Stimulated activated CD4-positive, alpha-beta T cell treated with anti-CD3 and anti-CD28 coated beads, Interleukin-15, amount 100 ng/mL, for 48 hours (primary cell): ENCODE data around the gene MRM1.
A peak's percentile ranks its signal among the peaks of the same experiment; 100 is the strongest.
"Not testable (repeated sequence)": the region's sequence is repeated elsewhere in the genome, so short reads cannot be mapped to it uniquely, and the experiment has no call there.

Source experiments
- DNase-seq, 2 donors: peaks; one replicate each; pipeline ENCODE4 v3.0.0-alpha.2; 2020; ENCODE audit warnings: low read depth in 2 of 2

Gene MRM1

DNA sequence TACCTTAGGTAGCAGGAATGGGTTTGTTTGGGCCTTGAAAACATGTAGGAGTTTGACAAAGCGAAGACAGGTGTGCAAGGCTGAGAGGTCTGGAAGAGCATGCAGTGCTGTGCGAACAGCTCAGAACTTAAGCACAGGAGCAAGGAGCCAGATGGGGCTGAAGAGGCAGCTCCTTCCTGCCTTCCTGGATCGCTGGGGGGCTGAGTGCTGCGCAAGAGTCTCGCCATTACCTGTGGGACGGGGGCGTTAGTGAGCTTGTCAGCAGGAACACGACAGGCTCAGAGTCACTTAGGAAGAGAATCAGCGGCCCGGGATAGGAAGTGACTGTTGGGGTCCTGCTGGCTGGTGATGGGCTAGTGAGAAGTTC, 464 bp upstream of the MRM1 start:
- DNase-seq, result no peak

DNA sequence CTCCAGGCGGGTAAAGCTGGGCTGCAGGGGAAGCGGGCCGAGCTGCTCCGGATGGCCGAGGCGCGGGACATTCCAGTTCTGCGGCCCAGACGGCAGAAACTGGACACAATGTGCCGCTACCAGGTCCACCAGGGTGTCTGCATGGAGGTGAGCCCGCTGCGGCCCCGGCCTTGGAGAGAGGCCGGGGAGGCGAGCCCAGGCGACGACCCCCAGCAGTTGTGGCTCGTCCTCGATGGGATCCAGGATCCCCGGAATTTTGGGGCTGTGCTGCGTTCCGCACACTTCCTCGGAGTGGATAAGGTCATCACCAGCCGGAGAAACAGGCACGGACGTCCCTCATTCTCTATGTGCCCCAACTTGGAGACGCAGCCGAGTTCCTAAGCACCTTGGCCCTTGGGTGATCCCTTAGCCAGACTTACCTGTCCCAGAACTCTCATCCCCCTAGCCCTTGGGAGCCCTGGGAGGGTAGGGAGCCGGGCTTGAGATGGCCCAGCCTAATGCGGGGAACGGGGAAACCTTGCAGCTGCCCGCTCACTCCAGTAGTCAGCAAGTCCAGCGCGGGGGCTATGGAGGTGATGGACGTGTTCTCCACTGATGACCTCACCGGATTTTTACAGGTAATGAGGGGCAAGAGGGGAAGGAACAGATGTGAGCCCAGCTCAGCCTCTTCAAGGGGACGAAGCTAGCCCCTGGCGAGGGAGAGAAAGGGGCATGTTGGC, 806 bp downstream of the MRM1 start:
- no peak for DNase-seq

DNA sequence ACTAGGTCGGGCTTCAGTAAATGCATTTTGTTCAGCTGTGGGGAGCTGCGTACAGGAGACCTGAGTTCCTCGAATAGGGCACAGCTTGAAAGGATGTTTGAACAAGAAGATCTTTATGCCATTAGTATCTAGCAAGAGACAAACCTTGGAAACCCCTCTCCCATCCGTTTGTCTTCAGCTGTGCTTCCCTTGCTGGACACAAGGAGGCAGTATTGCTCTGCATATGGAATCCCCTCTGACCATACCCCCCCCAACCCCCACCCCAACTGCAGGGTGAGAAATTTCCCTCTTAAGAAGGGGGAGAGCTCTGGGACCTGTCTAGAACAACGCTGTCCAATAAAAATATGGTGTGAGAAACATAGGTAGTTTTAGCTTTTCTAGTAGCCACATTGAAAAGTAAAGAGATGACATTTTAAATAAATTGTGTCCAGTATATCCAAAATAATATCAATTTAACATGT, 1.6 kb downstream of the MRM1 start:
- DNase-seq, result peak; percentile 59 to 64

DNA sequence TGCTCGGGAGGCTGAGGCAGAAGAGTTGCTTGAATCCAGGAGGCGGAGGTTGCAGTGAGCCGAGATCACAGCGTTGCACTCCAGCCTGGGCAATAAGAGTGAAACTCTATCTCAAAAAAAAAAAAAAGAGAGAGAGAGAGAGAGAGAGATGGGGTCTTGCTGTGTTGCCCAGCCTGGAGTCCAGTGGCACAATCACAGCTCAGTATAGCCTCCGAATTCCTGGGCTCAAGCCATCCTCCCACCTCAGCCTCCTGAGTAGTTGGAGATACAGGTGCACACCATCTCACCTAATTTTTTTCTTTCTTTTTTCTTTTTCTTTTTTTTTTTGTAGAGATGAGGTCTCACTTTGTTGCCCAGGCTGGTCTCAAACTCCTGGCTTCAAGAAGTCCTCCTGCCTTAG, 3.6 kb downstream of the MRM1 start:
- not testable (repeated sequence) for DNase-seq

DNA sequence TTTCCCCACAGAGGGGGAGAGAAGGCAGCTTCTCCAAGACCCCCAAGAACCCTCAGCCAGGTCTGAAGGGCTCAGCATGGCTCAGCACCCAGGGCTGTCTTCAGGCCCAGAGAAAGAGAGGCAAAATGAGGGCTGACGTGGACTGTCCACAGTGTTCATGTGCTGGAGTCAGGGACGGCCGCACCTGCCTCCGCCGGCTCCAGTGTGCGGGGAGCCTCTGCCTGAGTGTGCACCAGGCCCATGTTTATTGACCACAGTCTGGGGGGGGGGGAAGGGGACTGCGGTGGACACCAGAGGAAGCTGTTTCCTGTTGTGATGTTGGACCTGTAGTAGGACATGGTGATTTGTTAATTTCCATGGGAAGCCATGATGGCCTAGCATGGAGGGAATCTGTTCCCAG, 6.9 kb downstream of the MRM1 start:
- DNase-seq, result no peak

DNA sequence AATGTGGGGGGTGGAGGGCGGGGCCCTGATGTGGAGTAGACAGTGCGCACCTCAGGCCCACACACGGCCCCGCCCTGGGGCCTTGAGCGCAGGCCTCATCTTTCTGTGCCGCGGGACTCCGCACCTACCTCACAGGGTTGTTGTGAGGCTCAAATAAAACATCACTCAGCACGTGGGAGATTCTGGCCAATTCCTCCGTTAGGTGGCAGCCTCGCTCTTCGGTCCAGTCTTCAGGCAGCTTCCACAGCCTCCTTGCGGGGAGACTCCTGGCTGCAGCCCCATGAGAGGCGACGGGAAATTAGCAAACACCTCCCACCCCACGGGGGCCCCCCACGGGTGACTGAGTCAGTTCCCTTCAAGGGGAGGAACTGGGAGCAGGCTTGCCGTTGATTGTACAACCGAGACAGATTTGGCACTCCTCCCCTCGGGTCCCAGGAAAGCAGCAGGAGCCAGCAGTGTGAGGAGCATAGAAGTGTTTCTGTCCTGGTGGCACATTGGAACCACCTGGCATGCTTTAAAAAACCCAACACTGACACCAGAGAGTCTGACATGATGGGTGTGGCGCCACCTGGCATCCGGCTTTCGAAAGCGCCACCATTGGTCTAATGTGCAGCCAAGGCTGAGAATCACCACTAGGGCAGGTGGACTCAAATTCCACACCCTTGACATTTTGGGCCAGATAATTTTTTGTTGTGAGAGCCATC, 7.6 kb downstream of the MRM1 start:
- DNase-seq, result no peak

DNA sequence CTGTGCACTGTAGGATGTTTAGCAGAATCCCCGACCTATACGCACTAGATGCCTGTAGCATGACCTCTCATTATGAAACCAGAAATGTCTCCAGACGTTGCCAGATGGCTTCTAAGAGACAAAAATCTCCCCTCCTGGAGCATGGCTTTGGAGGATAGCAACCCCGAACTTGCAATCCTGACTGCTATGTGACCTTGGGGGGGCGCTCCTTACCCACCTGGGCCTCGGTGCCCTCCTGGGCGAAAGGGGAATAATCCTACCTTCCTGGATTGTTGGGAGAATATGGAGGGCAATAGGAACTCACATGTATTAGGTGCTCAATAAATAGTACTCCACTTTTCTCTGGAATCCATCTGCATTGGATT, 8.1 kb downstream of the MRM1 start:
- DNase-seq, result no peak

DNA sequence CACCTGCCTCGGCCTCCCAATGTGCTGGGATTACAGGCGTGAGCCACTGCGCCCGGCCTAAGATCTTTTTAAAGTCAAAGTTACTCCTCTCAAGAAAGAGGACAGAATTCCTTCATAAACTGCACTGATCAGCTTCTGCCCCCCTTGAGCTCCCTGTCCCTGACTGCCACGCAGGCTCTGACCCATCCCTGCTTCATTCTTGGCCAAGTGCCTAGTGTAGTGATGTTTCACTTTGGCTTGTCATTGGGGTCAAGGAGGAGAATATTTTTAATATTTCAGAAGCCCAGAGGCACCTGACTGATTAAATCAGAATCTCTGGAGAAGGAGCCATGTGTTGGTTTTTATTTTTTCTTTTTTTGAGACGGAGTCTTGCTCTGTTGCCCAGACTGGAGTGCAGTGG, 9.1 kb downstream of the MRM1 start:
- DNase-seq, result no peak

DNA sequence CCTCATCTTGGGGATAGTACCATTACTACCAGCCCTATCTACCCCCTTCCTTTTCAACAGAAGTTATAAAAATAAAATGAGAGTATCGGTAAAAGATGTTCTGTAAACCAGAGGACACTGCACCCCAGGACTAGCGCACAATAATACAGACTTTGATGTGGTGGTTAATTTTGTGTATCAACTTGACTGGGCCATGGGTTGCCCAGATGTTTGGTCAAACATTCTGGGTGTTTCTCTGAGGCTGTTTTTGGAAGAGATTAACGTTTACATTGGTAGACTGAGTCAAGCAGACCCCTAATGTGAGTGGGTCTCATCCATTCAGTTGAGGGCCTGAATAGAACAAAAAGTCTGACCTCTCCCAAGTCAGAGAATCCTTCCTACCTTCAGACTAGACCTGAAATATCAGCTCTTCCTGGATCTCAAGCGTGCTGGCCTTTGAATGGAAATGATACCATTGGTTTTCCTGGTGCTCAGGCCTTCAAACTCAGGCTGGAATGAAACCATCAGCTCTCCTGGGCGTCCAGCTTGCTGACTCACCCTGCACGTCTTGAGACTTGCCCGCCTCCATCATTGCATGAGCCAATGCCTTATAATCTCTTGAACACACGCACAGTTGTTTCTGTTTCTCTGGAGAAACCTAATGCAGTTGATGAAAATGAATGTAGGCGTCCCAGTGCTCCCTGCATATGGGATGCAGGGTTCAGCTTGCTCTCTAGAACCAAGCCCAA, 10.1 kb downstream of the MRM1 start:
- no peak for DNase-seq

DNA sequence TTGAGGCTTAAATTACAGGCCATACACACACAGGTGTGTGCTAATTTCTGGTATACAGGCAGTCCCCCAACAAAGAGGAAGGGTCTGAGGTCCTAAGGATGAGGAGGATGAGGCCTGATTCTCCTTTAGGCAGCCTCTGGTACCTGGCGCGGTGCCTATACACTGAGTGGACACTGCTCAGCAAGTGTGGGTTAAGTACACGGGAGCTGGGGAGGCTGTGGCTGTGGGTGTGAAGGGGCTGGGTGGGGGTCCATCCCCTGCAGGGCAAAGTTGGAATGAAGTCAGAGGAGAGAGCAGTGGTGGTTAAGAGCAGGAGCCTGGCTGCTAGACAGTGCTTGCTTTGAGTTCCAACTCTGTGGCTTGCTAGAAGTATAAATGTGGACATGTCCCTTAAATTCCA, 10.9 kb downstream of the MRM1 start:
- no peak for DNase-seq

DNA sequence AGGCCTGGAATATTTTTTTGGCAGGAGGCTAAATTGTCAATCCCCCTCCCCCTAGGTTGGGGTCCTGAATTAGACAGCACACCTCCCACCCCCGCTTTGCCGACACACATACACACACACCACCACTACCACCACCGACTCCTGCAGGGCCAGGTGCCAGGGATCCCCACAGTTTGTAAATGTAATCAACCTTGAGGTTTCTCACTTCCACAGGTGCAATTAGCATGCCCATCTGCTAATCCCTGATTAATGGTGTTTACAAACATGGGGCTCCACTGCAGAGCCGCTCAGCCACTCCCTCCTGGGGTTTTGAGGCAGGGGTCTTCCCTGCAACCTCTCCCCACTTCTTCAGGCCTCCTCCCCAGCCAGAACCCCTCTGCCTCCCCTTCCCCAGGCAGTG, 11.8 kb downstream of the MRM1 start:
- DNase-seq, result no peak

DNA sequence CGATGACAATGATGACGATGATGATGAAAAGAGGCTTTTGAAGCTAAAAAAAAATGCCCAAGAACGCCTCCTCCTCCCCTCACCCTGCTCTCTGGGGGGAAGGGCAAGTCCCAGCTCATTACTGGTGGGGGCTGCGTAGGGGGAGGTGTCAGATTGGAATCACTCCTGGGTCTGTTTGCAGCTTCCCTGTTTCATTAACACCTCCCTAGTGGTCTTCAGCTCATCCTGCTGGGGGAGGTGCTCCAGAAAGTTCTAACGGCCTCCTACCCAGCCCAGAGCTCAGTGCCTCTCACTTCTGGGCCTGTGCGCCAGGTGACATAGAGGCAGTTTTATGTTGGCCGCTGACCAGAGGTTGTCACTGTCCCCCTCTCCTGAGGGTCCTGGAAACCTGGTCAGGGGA, 12.7 kb downstream of the MRM1 start:
- DNase-seq, result no peak

DNA sequence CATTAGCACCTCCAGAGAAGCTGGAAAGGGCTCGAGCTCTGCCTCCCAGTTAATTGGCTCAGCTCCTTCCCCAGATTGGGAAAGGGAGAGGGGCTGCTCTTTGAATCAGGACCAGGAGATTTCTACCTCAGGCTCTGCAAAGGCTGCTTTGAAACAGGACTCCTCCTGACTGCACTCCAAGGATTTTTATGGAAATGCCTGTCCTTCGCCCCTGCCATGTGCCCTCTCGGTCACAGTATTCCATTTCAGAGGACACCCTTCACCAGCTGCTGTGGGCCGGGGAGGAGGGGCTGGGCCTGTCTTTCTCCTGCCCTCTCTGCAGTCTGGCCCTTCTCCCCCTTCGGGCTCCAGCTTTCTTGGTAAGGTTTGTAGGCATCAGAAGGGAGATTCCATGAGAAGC, 13.6 kb downstream of the MRM1 start:
- no peak for DNase-seq

DNA sequence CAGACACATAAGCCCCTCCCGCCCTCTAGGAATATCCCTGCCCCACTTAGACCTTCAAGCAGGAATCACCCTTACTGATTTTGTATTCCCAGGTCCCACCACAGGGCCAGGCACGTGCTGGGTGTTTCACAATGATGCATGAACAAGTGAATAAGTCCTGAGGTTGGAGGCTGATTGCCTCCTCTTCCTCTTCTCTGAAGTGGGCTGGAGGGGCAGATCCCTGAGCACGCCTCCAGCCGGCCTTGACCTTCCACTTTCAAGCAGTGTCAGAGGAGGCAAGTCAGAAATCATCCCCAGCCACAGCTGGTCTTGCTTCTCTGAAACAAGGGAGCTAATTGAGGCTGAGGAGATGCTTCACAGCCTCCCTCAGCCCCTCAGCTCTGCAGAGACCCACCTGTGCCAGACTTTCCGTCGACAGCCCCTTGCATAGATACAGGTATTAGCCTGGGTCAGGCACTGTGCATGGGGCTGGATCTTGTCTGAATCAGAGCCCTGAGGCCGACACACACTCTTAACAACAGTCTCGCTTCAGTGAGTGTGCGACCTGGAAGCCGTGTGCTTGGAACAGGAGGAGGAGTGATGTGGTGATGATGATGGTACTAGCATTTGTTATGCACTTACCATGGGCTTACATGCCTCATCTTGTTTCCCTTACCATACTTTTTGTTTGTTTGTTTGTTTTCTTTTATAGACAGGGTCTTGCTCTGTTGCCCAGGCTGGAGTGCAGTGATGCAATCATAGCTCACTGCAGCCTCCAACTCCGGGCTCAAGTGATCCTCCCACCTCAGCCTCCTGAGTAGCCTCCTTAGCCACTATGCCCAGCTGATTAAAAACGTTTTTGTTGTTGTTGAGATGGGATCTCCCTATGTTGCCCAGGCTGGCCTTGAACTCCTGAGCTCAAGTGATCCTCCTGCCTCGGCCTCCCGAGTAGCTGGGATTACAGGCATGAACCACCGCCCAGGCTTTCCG, 15.0 kb downstream of the MRM1 start:
- no peak for DNase-seq

DNA sequence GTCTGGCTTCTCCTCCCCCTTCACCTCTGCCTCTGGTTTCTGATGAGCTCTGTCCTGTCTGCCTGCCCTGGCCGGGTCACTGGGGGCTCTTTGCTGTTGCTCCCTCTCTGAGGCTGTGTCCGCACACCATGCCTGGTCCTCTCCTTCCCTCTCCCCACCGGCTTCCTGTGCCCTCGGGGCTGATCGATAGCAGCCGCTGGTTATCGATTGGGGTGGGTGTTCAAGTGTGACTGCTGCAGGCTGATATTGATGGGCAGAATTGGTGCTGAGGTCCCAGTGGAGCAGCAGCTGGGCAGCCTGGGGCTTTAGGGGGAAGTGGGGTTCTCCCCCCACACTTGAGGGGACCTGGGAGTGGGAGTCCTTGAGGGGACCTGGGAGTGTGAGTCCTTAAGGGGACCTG, 16.4 kb downstream of the MRM1 start:
- DNase-seq, result no peak

DNA sequence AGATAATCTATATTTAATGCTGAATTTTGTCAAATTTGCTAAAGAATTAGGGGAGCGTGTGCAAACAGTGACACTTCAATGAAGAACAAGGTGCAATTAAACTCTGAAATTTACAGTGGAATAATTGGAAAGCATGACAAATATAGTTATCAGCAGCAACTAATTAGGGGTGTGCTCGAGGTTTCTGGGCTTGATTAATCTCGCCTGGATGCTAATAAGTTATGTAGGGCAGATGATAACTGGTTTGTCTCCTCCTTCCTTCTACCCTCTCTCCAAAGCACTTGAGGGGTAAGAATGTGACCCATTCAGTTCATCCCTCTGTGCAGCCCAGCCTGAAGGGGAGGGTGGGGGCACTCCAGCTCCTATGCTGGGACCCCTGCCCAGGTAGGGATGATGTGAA, 21.9 kb downstream of the MRM1 start:
- DNase-seq, result no peak

DNA sequence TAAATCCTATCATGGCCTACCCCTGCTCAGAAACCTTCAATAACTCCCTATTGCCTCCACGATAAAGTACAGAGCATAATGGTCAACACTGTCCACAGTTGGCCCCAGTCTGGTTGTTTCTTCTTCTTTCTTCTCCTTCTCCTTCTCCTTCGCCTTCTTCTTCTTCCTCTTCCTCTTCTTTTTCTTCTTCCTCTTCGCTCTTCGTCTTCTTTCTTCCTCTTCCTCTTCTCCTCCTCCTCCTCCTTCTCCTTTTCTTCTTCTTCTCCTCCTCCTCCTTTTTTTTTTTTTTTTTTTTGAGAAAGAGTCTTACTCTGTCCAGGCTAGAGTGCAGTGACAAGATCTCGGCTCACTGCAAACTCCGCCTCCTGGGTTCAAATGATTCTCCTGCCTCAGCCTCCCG, 23.8 kb downstream of the MRM1 start:
- no peak for DNase-seq

DNA sequence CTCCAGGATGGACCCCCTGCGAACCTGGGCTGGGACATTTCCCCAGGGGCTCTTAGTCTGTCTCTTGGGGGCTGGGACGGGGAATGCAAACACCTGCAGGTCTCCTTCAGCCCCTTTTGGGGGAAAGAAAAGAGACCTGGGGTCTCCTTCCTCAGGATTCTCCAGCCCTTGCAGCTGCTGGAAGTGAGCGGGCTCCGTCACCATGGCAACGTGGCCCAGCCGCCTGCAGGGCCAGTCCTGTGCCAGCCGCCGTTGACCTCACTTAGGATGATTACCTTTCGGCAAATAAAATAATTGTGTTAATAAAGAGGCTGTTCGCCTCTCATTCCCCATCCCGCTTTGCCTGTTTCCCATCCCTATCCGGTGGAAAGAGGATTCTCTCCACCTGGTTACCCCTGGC, 25.7 kb downstream of the MRM1 start:
- DNase-seq, result no peak

DNA sequence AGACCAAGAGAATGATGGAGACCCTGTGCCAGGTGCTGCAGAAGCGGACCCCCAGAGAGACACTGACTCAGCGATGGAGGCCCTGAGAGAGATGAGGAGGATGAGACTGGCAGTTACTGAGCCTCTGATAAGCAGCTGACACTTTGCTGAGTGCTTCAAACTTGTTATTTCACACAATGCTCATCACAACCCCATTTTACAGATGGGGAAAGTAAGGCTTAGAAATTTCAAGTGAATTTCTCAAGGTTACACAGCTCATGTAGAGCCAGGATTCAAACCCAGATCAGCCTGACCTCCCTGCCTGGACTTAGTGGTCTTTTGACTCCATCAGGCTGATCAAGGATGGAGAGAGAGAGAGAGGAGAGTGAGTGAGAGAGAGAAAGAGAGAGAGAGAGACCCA, 27.2 kb downstream of the MRM1 start:
- DNase-seq, result no peak

DNA sequence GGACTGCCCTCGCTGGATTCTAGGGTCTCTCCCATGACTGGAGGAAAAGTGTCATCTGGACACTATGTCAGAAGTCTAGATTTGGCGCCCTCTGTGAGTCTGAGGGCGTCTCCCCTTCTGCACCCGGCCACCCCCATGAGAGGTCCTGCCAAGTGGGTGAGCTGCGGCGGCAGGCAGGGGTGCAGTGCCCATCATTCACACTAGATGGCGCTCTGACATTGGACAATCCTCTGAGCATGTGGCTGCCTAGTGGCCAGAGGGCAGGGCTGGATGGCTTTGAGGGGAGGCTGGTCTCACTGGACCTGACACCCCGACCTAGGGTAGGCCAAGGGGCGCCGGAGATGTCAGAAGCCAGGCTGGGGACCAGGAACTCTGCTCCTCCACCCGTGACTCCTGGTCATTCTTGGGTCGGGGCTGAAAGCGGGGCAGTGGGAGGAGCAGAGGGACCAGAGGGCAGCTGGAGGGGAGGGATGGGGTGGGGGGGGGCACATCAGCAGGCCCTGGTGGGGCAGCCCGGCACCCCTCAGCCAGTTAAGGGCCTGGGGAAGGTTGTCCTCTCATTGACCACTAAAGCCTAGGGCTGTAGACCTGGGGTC, 28.0 kb downstream of the MRM1 start:
- peak; percentile 48 to 74 for DNase-seq

DNA sequence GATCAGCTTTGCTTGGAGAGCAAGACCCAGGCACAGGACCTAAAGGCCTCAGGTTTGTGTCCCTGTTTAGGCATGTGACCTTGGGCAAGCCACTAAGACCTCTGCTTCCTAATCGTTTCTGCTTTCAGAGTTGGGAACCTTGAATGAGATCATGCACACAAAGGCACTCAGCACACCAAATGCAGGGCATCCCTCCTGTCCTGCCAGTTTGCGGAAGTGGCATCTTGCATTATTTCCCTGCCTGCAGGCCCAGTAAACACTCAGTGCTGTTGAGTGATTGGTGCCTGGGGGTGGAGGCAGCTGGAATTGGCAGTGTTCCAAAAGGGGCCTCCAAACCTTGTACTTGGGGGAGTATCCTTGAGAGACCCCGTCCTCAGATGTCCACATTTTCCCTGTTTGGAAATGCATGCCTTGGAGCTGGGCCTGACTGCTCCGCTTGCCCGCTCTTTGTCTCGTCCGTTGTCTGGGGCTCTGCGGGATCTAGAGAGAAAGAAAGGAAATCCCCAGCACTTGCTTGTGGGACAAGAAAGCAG, 28.7 kb downstream of the MRM1 start:
- DNase-seq, result no peak
